CD4-positive, alpha-beta memory T cell (primary cell): ENCODE results near the gene SSBP3. TPM values are rescaled to one million over a fixed set of nuclear protein-coding genes. Genes with fewer than 3 reads are reported as not detected.

Experiments
- CTCF ChIA-PET: fragments of 350-600 bp; sonication (Branson Sonifier 250); formaldehyde crosslinking; loops from one replicate; lab custom pipeline; 2021; ENCODE audit warnings: inconsistent platforms; ENCODE audit not compliant: partially characterized antibody; lab: Charles Lee
- POLR2A ChIA-PET: fragments of 350-600 bp; sonication (Branson Sonifier 250); formaldehyde crosslinking; loops from one replicate; lab custom pipeline; 2021; ENCODE audit not compliant: partially characterized antibody; lab: Charles Lee
- DNase-seq, 5 donors: peaks; one replicate each; pipeline versions ENCODE4 v3.0.0 to v3.0.0-alpha.2; 2020 to 2022; ENCODE audit warnings: mixed read lengths in 1 of 5
- H3K27ac ChIP-seq: one replicate; pipeline ENCODE4 v1.7.0; 2013; ENCODE audit warnings: low read depth, low read length
- H3K27me3 ChIP-seq: 2 replicates; pipeline ENCODE4 v1.7.0; 2013; ENCODE audit warnings: mild to moderate bottlenecking, low read length, moderate library complexity; ENCODE audit not compliant: insufficient read depth
- H3K36me3 ChIP-seq: 2 replicates; pipeline ENCODE4 v1.7.0; 2013; ENCODE audit warnings: mild to moderate bottlenecking, low read length, moderate library complexity; ENCODE audit not compliant: insufficient read depth
- H3K4me1 ChIP-seq: 2 replicates; pipeline ENCODE4 v1.7.0; 2013; ENCODE audit warnings: mild to moderate bottlenecking, low read length, moderate library complexity; ENCODE audit not compliant: insufficient read depth
- H3K4me3 ChIP-seq, 2 donors: one replicate each; pipeline ENCODE4 v1.7.0; 2013; ENCODE audit warnings: low read length in 2 of 2, mild to moderate bottlenecking in 1 of 2
- H3K9me3 ChIP-seq, 2 donors: one replicate each; pipeline ENCODE4 v1.7.0; 2013; ENCODE audit warnings: low read length in 2 of 2, control low read depth in 1 of 2; ENCODE audit not compliant: control insufficient read depth in 1 of 2
- H3K27ac Mint-ChIP-seq, 7 donors: one replicate each; pipeline ENCODE4 v1.8.0; 2020 to 2021; ENCODE audit warnings: mixed read lengths in 7 of 7, mild to moderate bottlenecking in 6 of 7, inconsistent platforms in 3 of 7, moderate library complexity in 3 of 7
- H3K27me3 Mint-ChIP-seq, 2 donors: one replicate each; pipeline ENCODE4 v1.8.0; 2020 to 2021; ENCODE audit warnings: mixed read lengths in 2 of 2
- H3K36me3 Mint-ChIP-seq, 2 donors: one replicate each; pipeline ENCODE4 v1.8.0; 2020 to 2021; ENCODE audit warnings: mixed read lengths in 2 of 2, inconsistent platforms in 1 of 2, mild to moderate bottlenecking in 1 of 2
- H3K4me1 Mint-ChIP-seq, 4 donors: one replicate each; pipeline ENCODE4 v1.8.0; 2020 to 2021; ENCODE audit warnings: mixed read lengths in 4 of 4, mild to moderate bottlenecking in 1 of 4
- H3K4me3 Mint-ChIP-seq, 8 donors: one replicate each; pipeline ENCODE4 v1.8.0; 2020 to 2021; ENCODE audit warnings: mixed read lengths in 8 of 8, mild to moderate bottlenecking in 7 of 8, moderate library complexity in 6 of 8, inconsistent platforms in 3 of 8
- H3K9me3 Mint-ChIP-seq, 8 donors: one replicate each; pipeline ENCODE4 v1.8.0; 2020 to 2021; ENCODE audit warnings: mixed read lengths in 8 of 8, mild to moderate bottlenecking in 5 of 8, inconsistent platforms in 3 of 8, moderate library complexity in 1 of 8
- intact Hi-C: fragments of 100-400 bp; cut with micrococcal nuclease; formaldehyde crosslinking; loops from one replicate; pipeline ENCODE4 v1.15.1; 2023
- polyA plus RNA-seq, 2 donors: library from polyadenylated mRNA; unstranded; fragments of 300-500 nt; fragmentation: Illumina TruSeq; gene quantifications; one replicate each; pipeline ENCODE4 v1.2.3, GENCODE V29; 2021
- total RNA-seq, 2 experiments: library from RNA; stranded (reverse); gene quantifications; one replicate each; pipeline ENCODE4 v1.2.3, GENCODE V29; 2021

Gene SSBP3
- total and polyA plus RNA-seq, 4 experiments from 2014 or later, result 10.9 to 87.6 (median 45.1) TPM

GRCh38 chr1:54439550-54440223 is 33.5 kb upstream of the SSBP3 start:
- Histone ChIP-seq H3K36me3 (no peaks in the 10 kb centered on the region), H3K4me1 (no peaks in the 10 kb centered on the region), H3K9me3 (no peaks in the 10 kb centered on the region), H3K27ac (no peak overlapping the region), H3K4me3 (no peak overlapping the region), H3K27me3 (no peaks in the 10 kb centered on the region)
- Mint-ChIP-seq H3K4me3 (no peak overlapping the region), H3K27ac (peak overlapping the region in 1 of 7 donors; percentile 30), H3K4me1 (peaks cover 0 to 3% (median 0%) of the 10 kb centered on the region in 4 donors), H3K36me3 (no peaks in the 10 kb centered on the region), H3K9me3 (peaks cover 0 to 2% (median 0%) of the 10 kb centered on the region in 8 donors), H3K27me3 (no peaks in the 10 kb centered on the region)
- POLR2A ChIA-PET, result no interaction called here
- intact Hi-C loops, result no loop called here
- CTCF ChIA-PET, result no interaction called here
- no peak for DNase-seq

GRCh38 chr1:54437783-54438182 is 31.6 kb upstream of the SSBP3 start:
- Histone ChIP-seq H3K4me1 (no peaks in the 10 kb centered on the region), H3K4me3 (no peak overlapping the region), H3K27ac (no peak overlapping the region), H3K27me3 (no peaks in the 10 kb centered on the region), H3K36me3 (no peaks in the 10 kb centered on the region), H3K9me3 (no peaks in the 10 kb centered on the region)
- no peak for DNase-seq
- no peaks in the 10 kb centered on the region for H3K27me3 Mint-ChIP-seq
- CTCF ChIA-PET, result no interaction called here
- peaks cover 0 to 4% (median 3%) of the 10 kb centered on the region in 4 donors for H3K4me1 Mint-ChIP-seq
- no peaks in the 10 kb centered on the region for H3K36me3 Mint-ChIP-seq
- POLR2A ChIA-PET, result no interaction called here
- intact Hi-C loops, result no loop called here
- no peak overlapping the region for H3K27ac Mint-ChIP-seq
- H3K9me3 Mint-ChIP-seq, result no peaks in the 10 kb centered on the region
- H3K4me3 Mint-ChIP-seq, result no peak overlapping the region

GRCh38 chr1:54436826-54437225 is 30.6 kb upstream of the SSBP3 start:
- H3K4me1 Mint-ChIP-seq, result peaks cover 0 to 4% (median 3%) of the 10 kb centered on the region in 4 donors
- intact Hi-C loops, result no loop called here
- POLR2A ChIA-PET, result no interaction called here

GRCh38 chr1:54429838-54430237 is 23.6 kb upstream of the SSBP3 start:
- ChIA-PET POLR2A (no interaction called here), CTCF (no interaction called here)
- no peaks in the 10 kb centered on the region for H3K27me3 Mint-ChIP-seq
- H3K36me3 ChIP-seq, result no peaks in the 10 kb centered on the region
- peaks cover 0 to 4% (median 3%) of the 10 kb centered on the region in 4 donors for H3K4me1 Mint-ChIP-seq
- no peaks in the 10 kb centered on the region for H3K36me3 Mint-ChIP-seq
- H3K27ac ChIP-seq, result no peak overlapping the region
- H3K4me1 ChIP-seq, result no peaks in the 10 kb centered on the region
- H3K9me3 ChIP-seq, result no peaks in the 10 kb centered on the region
- H3K4me3 ChIP-seq, result no peak overlapping the region
- H3K27ac Mint-ChIP-seq, result peak overlapping the region in 3 of 7 donors; percentile 34 to 68 (median 54)
- H3K9me3 Mint-ChIP-seq, result no peaks in the 10 kb centered on the region
- intact Hi-C loops, result no loop called here
- H3K27me3 ChIP-seq, result no peaks in the 10 kb centered on the region
- no peak for DNase-seq
- no peak overlapping the region for H3K4me3 Mint-ChIP-seq

More at GRCh38 chr1:54436826-54437225, 30.6 kb upstream of the SSBP3 start:
- Mint-ChIP-seq H3K36me3 (no peaks in the 10 kb centered on the region), H3K4me3 (no peak overlapping the region), H3K27me3 (no peaks in the 10 kb centered on the region), H3K27ac (peak overlapping the region in 1 of 7 donors; percentile 20), H3K9me3 (no peaks in the 10 kb centered on the region)
- CTCF ChIA-PET, result no interaction called here
- no peaks in the 10 kb centered on the region for H3K27me3 ChIP-seq
- no peak for DNase-seq
- no peaks in the 10 kb centered on the region for H3K4me1 ChIP-seq
- no peak overlapping the region for H3K4me3 ChIP-seq
- no peaks in the 10 kb centered on the region for H3K9me3 ChIP-seq
- no peak overlapping the region for H3K27ac ChIP-seq
- no peaks in the 10 kb centered on the region for H3K36me3 ChIP-seq

- Mint-ChIP-seq H3K4me3 (no peak overlapping the region), H3K27me3 (no peaks in the 10 kb centered on the region), H3K9me3 (no peaks in the 10 kb centered on the region), H3K4me1 (peaks cover 0 to 4% (median 2%) of the 10 kb centered on the region in 4 donors), H3K36me3 (no peaks in the 10 kb centered on the region), H3K27ac (peak overlapping the region in 1 of 7 donors; percentile 72)
- H3K27ac ChIP-seq, result no peak overlapping the region
- H3K9me3 ChIP-seq, result no peaks in the 10 kb centered on the region
- ChIA-PET CTCF (interaction anchor here (1.1 to 1.2 kb wide), 2 partner anchors 12 to 36 kb away, joined by 3 read pairs; no protein-coding TSS in a partner anchor), POLR2A (interaction anchor here (0.8 kb wide), 1 partner anchor 59 kb away, joined by 3 read pairs; no protein-coding TSS in a partner anchor)
- H3K36me3 ChIP-seq, result no peaks in the 10 kb centered on the region
- no peaks in the 10 kb centered on the region for H3K27me3 ChIP-seq
- no peak for DNase-seq
- H3K4me1 ChIP-seq, result no peaks in the 10 kb centered on the region
- intact Hi-C loops, result no loop called here
- no peak overlapping the region for H3K4me3 ChIP-seq
Measured at GRCh38 chr1:54428837-54429518, 22.8 kb upstream of the SSBP3 start.

- Mint-ChIP-seq H3K27ac (no peak overlapping the region), H3K9me3 (no peaks in the 10 kb centered on the region), H3K27me3 (no peaks in the 10 kb centered on the region), H3K4me3 (no peak overlapping the region), H3K4me1 (no peaks in the 10 kb centered on the region), H3K36me3 (no peaks in the 10 kb centered on the region)
- ChIA-PET CTCF (interaction anchor here (1.1 kb wide), 1 partner anchor 31 kb away, joined by 3 read pairs; no protein-coding TSS in a partner anchor), POLR2A (interaction anchor here (1.6 kb wide), 1 partner anchor 61 kb away, joined by 4 read pairs; no protein-coding TSS in a partner anchor)
- intact Hi-C loops, result no loop called here
- H3K27me3 ChIP-seq, result no peaks in the 10 kb centered on the region
- no peak overlapping the region for H3K4me3 ChIP-seq
- no peak for DNase-seq
- H3K36me3 ChIP-seq, result no peaks in the 10 kb centered on the region
- no peaks in the 10 kb centered on the region for H3K9me3 ChIP-seq
- no peak overlapping the region for H3K27ac ChIP-seq
- H3K4me1 ChIP-seq, result no peaks in the 10 kb centered on the region
Measured at GRCh38 chr1:54425152-54425584, 19.0 kb upstream of the SSBP3 start.

- H3K27me3 ChIP-seq, result no peaks in the 10 kb centered on the region
- H3K27ac Mint-ChIP-seq, result peak overlapping the region in 1 of 7 donors; percentile 12
- CTCF ChIA-PET, result interaction anchor here (1.1 kb wide), 1 partner anchor 32 kb away, joined by 3 read pairs; no protein-coding TSS in a partner anchor
Measured at GRCh38 chr1:54424398-54424797, 18.2 kb upstream of the SSBP3 start.

More at GRCh38 chr1:54424398-54424797, 18.2 kb upstream of the SSBP3 start:
- Mint-ChIP-seq H3K9me3 (no peaks in the 10 kb centered on the region), H3K4me1 (no peaks in the 10 kb centered on the region), H3K27me3 (no peaks in the 10 kb centered on the region), H3K4me3 (no peak overlapping the region), H3K36me3 (no peaks in the 10 kb centered on the region)
- no peaks in the 10 kb centered on the region for H3K36me3 ChIP-seq
- POLR2A ChIA-PET, result interaction anchor here (1.6 kb wide), 1 partner anchor 62 kb away, joined by 4 read pairs; no protein-coding TSS in a partner anchor
- no peak overlapping the region for H3K27ac ChIP-seq
- intact Hi-C loops, result no loop called here
- DNase-seq, result no peak
- H3K9me3 ChIP-seq, result no peaks in the 10 kb centered on the region
- no peak overlapping the region for H3K4me3 ChIP-seq
- H3K4me1 ChIP-seq, result no peaks in the 10 kb centered on the region
